Adipocyte (in vitro differentiated cells): ENCODE results near the gene POLR3B.
"Not testable (repeated sequence)": the region's sequence is repeated elsewhere in the genome, so short reads cannot be mapped to it uniquely, and the experiment has no call there.

ENCODE experiments used
- DNase-seq: peaks from one replicate; pipeline ENCODE4 v3.0.0-alpha.2; 2015; ENCODE audit warnings: low read depth
- H3K27me3 ChIP-seq: replicated peaks from 2 replicates; pipeline ENCODE4 v1.7.0; 2013; ENCODE audit warnings: mild to moderate bottlenecking, low read length, moderate library complexity; ENCODE audit not compliant: control insufficient read depth, insufficient read depth
- H3K36me3 ChIP-seq: 2 replicates; pipeline ENCODE4 v1.7.0; 2013; ENCODE audit warnings: low read length, mild to moderate bottlenecking, moderate library complexity; ENCODE audit not compliant: control insufficient read depth, insufficient read depth, severe bottlenecking
- H3K4me1 ChIP-seq: 2 replicates; pipeline ENCODE4 v1.7.0; 2013; ENCODE audit warnings: mild to moderate bottlenecking, low read length, moderate library complexity; ENCODE audit not compliant: control insufficient read depth, insufficient read depth
- H3K4me3 ChIP-seq: 2 replicates; pipeline ENCODE4 v1.7.0; 2013; ENCODE audit warnings: mild to moderate bottlenecking, low read length, moderate library complexity
- H3K9ac ChIP-seq: 2 replicates; pipeline ENCODE4 v1.7.0; 2013; ENCODE audit warnings: mild to moderate bottlenecking, low read length, moderate library complexity
- H3K9me3 ChIP-seq: 2 replicates; pipeline ENCODE4 v1.7.0; 2013; ENCODE audit warnings: mild to moderate bottlenecking, low read length, moderate library complexity; ENCODE audit not compliant: control insufficient read depth

The POLR3B gene

DNA sequence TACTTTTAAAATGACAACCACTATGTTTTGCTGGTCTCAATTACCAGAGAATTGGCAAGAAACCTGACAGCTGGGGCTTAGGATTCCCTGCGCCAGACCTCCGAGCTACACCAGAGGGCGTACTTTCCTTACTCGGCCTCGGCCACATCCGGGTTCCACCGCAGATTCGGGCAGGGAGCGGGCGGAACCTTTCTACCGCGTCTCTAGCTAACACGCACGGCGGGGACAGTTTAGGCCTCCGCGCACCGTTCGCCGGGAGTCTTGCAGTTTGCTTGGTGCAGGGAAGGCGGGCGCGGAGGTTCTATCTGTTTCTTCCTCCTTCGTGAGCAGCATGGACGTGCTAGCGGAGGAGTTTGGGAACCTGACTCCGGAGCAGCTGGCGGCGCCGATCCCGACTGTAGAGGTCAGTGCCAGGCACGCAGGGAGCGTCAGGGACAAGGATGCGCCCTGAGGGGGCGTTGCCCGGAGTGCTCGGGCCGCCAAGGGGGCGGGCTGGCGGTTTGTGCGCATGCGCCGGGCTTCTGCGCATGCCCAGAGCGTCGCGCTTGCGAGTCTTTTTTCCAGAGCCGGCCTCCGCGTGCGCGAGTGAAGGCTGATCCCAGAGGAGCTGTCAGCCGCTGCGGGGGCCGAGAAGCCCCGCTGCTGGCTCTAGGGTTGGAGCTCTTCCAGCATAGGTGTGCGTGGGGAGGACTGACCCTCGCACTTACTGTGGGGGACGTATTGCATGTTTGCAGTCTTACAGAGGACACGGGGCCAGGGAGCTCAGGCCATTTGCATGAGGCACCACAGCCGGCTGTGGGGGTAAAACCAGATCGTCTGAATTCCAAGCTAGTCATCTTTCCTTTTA is at the start of gene POLR3B:
Gene POLR3B (plus strand): TSS at position 200 of the 847 bp plus-strand sequence. CDS start 132 bp downstream, at position 332.
- H3K9me3 ChIP-seq: no peaks in the 10 kb centered on the region
- no peaks in the 10 kb centered on the region for H3K36me3 ChIP-seq
- DNase-seq: peak; percentile 98
- H3K27me3 ChIP-seq: no peaks in the 10 kb centered on the region
- H3K4me1 ChIP-seq: peaks cover 14% of the 10 kb centered on the region
- H3K9ac ChIP-seq: peak within 1 kb of the TSS; percentile 94
- H3K4me3 ChIP-seq: peak within 1 kb of the TSS; percentile 86

DNA sequence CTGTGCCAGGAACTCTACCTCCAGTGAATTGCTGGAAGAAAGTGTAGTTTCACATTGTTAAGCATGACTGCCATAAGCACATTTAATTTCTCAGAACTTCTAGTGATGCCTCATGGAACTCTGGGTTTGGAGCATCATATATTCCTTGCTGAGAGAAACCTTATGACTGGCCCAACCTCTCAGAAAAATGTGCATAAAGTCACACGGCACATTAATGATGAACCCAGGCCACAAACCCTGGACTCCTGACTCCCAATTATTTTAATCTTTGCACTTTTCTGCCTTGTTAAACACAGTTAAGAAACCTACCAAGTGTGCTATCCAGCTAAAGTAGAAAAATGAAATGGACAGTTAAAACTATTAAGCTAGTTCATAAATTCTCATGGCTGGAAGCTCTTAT is 49.4 kb upstream of the POLR3B start:
- Histone ChIP-seq H3K27me3 (no peaks in the 10 kb centered on the region), H3K4me3 (no peak overlapping the region), H3K9ac (no peak overlapping the region), H3K4me1 (peaks cover 28% of the 10 kb centered on the region), H3K36me3 (no peaks in the 10 kb centered on the region), H3K9me3 (no peaks in the 10 kb centered on the region)
- no peak for DNase-seq

DNA sequence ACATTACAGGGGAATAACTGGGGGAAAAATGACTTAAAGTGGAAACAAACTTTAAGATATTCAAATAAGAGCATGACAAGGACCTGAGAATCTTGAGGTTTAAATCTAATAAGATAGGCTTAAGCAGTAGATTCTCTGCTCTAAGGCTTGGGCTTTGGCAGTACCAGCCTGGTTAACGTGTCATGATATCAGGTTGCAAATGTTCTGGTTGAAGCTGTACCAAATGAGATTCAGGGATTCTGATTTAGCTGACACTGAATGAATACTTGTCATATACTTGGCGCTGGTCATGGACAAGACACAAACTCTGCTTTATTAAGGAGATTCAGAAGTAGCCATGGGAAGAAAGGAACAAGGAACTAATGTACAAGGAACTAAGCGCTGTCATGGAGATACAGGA is 48.9 kb upstream of the POLR3B start:
- no peak for DNase-seq
- no peaks in the 10 kb centered on the region for H3K36me3 ChIP-seq
- H3K4me1 ChIP-seq: peaks cover 25% of the 10 kb centered on the region
- no peaks in the 10 kb centered on the region for H3K9me3 ChIP-seq
- no peak overlapping the region for H3K4me3 ChIP-seq
- H3K27me3 ChIP-seq: no peaks in the 10 kb centered on the region
- no peak overlapping the region for H3K9ac ChIP-seq

DNA sequence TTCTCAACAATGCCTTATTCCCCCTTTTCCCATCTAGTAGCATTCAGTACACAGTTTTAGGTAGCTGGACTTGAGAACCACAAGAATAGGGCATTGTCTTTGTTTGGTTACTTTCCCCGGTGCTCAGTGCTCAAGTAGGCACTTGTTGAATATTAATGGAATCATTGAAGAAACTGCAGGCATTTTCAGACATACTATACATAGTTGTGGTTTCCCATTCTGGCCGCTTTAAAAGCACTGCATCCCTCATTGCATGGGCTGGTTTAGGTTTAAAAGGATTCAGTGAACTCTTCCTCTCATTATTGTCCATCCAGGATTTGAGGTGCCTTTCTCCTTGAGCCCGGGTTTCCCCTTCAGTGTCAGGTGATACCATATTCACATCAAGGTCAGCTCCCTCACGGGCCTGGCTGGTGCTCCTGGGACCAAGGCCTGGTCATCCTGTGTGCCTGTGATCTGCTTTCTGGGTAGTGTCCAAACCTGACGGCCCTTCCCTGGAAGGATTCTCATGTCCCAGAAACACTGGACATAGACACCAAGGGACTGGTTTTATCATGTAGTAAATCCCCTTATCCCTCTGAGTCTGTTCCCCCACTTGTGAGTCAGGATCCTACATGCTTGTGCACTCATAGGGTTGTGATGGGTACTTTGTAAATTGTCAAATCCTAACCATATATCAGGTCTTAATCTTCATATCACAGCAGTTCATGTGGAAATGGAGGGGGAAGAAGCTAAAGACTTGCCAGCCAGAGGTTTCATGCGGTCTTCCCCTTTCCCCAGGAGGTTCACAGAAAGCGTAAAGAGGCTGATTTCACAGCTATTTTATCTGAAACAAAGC is 47.7 kb upstream of the POLR3B start:
- Histone ChIP-seq H3K4me1 (peaks cover 16% of the 10 kb centered on the region), H3K36me3 (peaks cover 8% of the 10 kb centered on the region), H3K9ac (no peak overlapping the region), H3K9me3 (no peaks in the 10 kb centered on the region), H3K4me3 (no peak overlapping the region), H3K27me3 (no peaks in the 10 kb centered on the region)
- peak; percentile 81 for DNase-seq

DNA sequence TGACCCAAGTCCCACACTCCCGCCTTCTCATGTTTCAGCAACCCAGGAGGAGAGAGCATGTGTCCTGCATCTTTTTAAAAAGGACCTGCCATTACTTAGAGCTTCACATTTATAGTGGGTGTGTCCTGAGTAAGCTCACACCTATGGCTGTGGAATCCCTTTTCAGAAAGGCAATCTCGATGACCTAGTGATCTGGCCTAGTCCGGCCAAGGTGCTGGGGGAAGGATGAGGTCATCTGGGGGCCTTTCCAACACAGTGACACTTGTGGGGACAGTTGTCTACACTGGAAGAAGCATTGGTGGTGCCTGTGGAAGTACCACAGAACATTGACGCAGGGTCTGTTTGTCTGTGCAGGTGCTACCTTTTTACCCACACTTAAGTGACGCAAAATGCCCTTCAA is 46.9 kb upstream of the POLR3B start:
- Histone ChIP-seq H3K36me3 (peaks cover 15% of the 10 kb centered on the region), H3K9me3 (no peaks in the 10 kb centered on the region), H3K9ac (no peak overlapping the region), H3K4me3 (no peak overlapping the region), H3K27me3 (no peaks in the 10 kb centered on the region), H3K4me1 (peaks cover 13% of the 10 kb centered on the region)
- no peak for DNase-seq

DNA sequence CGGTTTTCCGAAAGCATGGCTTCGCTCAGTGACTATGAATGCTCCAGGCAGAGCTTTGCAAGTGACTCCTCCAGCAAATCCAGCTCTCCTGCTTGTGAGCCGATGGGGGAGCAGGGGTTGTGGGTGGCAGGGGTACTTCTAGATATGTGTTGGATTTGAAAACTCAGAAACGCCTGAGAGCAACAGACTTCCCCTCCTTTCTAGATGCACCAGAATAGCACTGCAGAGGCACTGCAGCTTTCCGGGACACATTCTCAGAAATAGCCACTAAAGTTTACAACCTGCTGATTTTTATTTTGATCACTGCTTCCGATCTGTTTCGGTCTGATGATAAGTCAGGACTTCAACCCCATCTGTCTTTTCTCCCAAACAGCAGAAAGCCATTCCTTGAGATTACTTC is 46.4 kb upstream of the POLR3B start:
- peaks cover 9% of the 10 kb centered on the region for H3K4me1 ChIP-seq
- no peaks in the 10 kb centered on the region for H3K9me3 ChIP-seq
- H3K27me3 ChIP-seq: no peaks in the 10 kb centered on the region
- peaks cover 19% of the 10 kb centered on the region for H3K36me3 ChIP-seq
- no peak overlapping the region for H3K9ac ChIP-seq
- H3K4me3 ChIP-seq: no peak overlapping the region
- no peak for DNase-seq

DNA sequence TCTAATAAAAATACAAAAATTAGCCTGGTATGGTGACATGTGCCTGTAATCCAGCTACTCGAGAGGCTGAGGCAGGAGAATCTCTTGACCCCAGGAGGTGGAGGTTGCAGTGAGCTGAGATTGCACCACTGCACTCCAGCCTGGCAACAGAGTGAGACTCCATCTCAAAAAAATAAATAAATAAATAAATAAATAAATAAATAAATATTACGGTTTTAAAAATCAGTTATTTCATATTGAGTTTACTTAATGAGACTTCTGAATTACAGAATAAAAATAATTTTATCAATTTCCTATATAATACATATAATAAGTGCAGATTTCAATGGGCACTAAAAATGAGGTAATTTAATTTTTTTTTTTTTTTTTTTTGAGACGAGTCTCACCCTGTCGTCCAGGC is 44.1 kb upstream of the POLR3B start:
- H3K9ac ChIP-seq, H3K9me3 ChIP-seq, H3K27me3 ChIP-seq, H3K4me3 ChIP-seq, DNase-seq: not testable (repeated sequence)
- H3K36me3 ChIP-seq: peaks cover 29% of the 10 kb centered on the region
- H3K4me1 ChIP-seq: peaks cover 11% of the 10 kb centered on the region

DNA sequence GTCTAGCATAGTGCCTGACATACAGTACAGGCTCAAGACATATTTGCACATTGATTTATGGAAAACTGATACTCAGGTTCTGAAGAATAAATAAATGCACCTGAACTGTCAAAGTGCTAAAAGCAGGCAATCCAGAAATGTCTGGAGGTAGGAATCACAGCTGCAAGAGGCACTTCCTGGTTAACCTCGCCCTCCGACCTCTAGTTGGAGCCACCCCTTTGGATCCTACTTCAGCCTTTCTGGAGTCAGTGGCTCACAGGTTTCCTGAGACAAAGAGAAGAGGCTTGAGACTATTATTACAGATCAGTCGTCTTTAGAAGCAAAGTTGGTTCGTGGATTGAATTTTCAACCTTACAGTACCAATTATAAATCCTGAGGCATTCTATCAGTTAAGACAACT is 42.0 kb upstream of the POLR3B start:
- Histone ChIP-seq H3K36me3 (peaks cover 38% of the 10 kb centered on the region), H3K27me3 (no peaks in the 10 kb centered on the region), H3K9me3 (no peaks in the 10 kb centered on the region), H3K9ac (no peak overlapping the region), H3K4me1 (peaks cover 2% of the 10 kb centered on the region), H3K4me3 (no peak overlapping the region)
- no peak for DNase-seq

DNA sequence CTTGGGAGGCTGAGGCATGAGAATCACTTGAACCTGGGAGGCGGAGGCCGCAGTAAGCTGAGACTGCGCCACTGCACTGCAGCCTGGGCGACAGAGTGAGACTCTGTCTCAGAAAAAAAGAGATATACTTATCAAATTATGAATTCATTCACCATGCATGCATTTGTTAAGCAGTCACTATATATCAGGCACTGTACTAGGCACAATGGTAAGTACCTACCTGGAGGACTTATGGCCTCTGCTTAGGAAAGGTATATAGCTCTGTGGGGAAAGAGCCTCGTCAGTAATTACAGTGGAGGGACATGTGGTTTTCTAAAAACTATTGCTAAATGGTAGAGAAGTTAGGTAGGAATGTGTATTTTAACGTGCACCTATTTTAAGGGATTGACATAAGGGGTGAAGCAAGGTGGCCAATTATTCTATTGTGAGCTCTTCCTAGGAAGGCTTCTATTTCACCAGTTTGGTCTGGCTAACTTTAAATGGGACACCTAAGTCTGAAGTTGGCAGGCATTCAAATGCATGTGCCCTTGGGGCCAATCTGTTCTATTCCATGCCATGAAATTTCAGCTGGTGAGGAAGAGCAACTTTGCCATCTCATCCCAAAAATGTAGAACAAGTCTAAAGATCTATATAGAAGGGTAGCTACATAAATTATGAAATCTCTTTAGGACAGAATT is 40.0 kb upstream of the POLR3B start:
- peak; percentile 42 for DNase-seq
- Histone ChIP-seq H3K9ac (no peak overlapping the region), H3K27me3 (no peaks in the 10 kb centered on the region), H3K36me3 (peaks cover 52% of the 10 kb centered on the region), H3K4me1 (peaks cover 12% of the 10 kb centered on the region), H3K4me3 (no peak overlapping the region), H3K9me3 (no peaks in the 10 kb centered on the region)

DNA sequence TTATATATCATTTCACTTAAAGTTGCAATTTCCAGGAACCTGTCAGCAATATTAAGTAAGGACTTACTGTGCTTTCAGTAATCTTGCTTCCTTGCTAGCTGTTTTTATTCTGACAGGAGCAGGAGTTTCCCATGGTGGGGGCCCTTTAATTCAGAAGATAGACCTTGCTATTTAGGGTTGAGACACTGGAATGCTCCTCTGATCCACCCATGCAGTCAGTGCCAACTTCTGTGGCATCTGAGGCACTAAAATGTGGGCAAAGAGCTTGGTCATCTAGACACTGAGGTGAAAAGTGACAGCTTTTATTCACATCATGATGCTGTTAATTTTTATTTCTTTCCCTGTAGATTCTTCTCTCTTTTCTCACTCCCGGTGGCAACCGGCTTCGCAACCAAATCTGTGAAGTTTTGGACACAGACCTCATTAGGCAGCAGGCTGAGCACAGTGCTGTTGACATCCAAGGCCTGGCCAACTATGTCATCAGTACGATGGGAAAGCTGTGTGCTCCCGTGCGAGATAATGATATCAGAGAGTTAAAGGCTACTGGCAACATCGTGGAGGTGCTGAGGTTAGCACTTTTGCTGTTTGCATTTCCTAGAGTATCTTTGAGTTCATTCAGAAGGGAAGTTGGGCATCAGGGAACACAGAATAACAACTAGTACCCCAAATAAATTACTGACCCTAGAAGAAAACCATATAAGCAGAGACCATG is 36.3 kb upstream of the POLR3B start:
- peaks cover 62% of the 10 kb centered on the region for H3K36me3 ChIP-seq
- DNase-seq: no peak
- no peaks in the 10 kb centered on the region for H3K9me3 ChIP-seq
- peaks cover 12% of the 10 kb centered on the region for H3K4me1 ChIP-seq
- no peak overlapping the region for H3K4me3 ChIP-seq
- H3K27me3 ChIP-seq: no peaks in the 10 kb centered on the region
- H3K9ac ChIP-seq: no peak overlapping the region
